ENCODE results near the gene BPIFB2.
"Not testable (repeated sequence)": the region's sequence is repeated elsewhere in the genome, so short reads cannot be mapped to it uniquely, and the experiment has no call there.

BPIFB2 gene

DNA sequence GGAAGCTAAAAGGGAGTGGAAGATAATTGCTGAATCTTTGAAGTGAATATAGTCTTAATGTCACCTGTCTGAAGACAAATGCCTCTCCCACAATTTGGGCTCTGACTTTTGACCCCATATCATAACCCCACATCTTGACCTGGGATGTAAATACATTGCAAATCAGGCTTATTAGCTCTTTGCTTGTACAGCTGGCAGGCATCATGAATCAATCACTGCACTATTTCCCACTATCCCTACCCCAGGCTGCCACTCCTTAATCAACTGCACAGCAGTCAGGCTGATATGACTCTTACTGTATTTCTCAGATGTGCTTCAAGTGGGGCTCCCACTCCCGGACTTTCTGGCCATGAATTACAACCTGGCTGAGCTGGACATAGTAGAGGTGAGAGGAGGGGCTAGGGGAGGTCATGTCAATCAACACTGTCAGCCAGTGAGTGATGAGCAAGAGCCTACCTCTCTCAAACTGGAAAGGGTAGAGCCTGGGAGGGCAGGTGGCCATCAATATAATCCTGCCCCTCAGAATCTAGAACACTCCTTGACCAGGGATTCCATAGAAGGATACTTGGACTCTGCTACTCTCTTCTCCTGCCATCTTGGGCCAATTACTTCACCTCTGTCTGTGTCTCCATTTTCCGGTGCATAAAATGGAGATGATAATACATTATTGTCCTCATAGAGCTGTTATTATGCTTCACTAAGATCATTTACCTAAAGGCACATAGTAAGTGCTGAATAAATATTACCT is 35.7 kb downstream of the BPIFB2 start:
- no peak for DNase-seq

DNA sequence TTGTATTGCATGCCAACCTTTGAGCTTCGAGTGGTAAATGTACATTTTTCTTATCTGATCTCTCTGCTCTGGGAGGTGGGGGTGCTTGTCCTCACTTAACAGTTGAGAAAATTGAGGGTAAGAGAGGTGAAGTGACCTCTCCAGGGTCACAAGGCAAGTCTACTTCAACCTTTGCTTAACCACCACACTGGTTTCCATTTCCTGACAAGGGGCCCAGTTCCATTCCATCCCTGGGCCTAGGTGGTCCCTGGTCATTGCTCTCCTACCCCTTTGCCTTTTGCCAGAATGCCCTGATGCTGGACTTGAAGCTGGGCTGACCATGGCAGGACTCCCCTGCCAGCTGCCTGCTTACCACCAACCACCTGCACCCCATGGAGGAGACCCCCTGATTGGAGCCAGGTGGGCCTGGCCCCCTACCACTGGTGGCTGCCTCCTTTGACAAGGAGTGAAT is 36.3 kb downstream of the BPIFB2 start:
- no peak for DNase-seq

DNA sequence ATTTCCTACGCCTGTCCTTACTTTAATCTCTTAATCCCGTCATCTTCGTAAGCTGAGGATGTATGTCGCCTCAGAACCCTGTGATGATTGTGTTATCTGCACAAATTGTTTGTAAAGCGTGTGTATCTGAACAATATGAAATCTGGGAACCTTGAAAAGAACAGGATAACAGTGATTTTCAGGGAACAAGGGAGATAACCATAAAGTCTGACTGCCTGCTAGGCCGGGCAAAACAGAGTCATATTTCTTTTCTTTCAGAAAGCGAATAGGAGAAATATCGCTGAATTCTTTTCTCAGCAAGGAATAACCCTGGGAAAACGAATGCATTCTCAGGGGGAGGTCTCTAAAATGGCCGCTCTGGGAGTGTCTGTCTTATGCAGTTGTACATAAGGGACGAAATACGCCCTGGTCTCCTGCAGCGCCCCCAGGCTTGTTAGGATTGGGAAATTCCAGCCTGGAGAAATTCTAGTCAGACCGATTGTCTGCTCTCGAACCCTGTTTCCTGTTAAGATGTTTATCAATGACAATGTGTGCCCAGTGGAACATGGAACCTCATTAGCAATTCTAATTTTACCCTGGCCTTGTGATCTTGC is 37.7 kb downstream of the BPIFB2 start:
- DNase-seq = not testable (repeated sequence)

DNA sequence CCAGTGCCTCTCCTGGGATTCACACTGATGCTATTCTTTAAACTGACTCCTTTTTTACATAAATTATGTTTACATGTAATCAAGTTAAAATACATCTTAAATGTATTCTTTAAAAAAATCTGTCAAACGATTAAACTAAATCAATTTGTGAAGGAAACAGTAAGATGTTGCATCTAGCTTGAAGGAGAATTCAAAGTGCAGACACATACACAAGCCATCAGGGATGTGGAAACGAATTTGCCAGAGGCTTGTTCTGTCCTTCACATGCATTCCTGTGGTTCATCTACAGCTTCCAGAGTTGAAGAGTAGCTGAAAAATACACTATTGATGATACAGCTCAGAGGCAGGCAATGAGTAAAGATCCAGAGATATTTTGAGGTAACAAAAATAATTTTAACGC is 38.9 kb downstream of the BPIFB2 start:
- DNase-seq = no peak

DNA sequence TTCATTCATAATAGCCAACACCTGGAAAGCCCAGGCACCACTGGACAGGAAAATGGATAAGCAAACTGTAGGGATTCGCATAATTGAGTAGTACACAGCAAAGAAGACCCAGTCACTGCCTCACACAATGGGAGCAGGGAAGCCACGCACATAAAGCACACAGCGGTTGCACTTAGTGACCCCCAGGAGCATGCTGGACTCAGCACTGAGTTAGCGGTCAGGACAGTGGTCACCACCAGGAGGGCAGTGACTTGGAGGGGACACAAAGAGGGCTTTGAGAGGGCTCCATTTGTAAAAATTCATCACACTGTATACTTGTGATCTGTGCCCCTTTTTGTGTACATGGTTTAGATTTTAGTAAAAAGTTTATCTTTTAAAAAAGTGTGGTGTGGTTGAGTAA is 43.8 kb downstream of the BPIFB2 start:
- no peak for DNase-seq

DNA sequence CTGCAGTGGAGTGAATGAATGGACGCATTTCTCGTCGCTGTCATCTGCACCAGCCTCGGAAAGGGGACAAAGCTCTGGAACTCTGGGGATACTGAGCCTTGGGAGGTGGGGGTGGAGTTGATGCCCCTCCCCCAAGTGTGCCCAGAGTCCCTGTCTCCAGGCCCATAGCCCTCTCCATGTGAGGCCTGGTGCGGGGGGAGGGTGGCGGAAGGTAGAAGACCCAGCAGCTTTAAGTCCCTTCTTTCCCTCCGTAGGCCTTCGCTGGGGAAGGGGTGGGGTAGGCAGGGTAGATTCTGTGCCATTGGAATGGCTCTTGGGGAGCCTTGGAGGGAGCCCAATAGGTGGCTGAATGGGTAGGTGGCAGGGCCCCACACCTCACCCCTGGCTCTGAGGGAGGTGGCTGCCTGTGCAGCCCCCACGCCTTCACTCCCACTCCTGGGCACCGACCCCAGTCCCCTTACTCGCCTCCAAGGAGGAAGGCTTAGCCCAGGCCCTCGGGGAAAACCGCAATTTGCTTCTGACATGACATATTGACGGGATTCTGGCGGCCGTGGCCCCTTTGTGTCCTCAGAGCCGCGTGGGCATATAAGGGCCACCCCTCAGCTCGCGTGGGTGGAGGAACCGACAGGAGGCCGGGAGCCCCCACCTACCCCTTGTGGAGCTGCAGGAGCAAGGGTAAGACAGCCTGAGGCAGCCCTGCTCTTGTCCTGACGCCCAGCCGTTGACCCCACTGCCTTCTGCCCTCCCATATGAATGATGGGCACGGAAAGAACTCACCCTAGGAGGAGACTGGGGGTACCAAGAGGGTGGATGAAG is 46.0 kb downstream of the BPIFB2 start, which contains the start of gene BPIFB3:
TSS of gene BPIFB3 (plus strand) at position 613 of the 816 bp plus-strand sequence. CDS start 1,533 bp downstream, outside the sequence.
- no peak for DNase-seq

DNA sequence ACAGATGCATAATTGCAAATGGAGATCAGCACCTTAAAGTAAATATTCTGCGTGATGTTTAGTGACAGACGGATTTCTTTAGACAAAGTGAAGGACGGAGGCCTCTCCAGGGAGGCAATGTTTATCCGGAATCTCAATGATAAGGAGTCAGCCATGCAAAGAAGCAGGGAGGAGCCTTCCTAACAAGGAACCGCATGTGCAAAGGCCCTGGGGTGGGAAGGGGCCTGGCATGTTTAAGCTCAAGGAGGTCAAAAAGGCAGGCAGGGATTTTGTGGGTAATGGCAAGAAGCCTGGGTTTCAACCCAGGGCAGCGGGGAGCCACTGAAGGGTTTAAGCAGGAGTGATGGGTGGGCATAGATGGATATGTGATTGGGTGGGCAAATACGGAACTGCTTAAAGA is 46.9 kb downstream of the BPIFB2 start:
- no peak for DNase-seq

DNA sequence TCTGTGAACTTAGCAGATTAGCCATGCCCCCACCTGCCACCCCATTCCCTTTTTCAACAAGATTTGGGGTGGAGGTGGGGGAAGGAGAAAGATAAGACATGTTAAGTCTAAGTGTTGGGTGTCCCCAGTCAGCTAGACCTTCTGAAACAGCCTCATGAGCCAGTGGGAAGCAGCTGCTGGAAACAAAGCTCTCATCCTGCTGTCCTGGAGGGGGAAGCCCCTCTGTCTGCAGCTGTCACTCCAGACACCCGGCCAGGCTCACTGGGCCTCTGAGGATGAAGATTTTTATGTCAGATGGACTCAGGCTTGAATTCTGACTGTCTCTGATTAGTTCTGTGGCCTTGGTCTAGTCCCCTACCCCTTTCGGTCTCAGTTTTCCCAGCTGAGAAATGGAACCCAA is 47.3 kb downstream of the BPIFB2 start:
- DNase-seq = no peak

DNA sequence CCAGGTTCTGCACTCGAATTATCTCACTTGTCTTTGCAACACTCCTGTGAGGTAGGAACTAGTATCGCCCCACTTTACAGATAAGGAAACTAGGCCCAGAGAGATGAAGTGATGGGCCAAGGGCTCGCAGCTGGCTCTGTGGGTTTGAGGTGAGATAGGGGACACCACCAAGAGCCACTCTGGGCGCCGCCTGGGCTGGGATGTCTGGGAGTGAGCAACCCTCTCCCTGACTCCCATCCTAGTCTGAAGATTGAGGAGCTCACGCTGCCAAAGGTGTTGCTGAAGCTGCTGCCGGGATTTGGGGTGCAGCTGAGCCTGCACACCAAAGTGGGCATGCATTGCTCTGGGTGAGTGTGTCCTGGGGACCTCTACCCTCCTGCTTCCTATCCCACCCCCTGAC is 51.6 kb downstream of the BPIFB2 start:
- DNase-seq = no peak

DNA sequence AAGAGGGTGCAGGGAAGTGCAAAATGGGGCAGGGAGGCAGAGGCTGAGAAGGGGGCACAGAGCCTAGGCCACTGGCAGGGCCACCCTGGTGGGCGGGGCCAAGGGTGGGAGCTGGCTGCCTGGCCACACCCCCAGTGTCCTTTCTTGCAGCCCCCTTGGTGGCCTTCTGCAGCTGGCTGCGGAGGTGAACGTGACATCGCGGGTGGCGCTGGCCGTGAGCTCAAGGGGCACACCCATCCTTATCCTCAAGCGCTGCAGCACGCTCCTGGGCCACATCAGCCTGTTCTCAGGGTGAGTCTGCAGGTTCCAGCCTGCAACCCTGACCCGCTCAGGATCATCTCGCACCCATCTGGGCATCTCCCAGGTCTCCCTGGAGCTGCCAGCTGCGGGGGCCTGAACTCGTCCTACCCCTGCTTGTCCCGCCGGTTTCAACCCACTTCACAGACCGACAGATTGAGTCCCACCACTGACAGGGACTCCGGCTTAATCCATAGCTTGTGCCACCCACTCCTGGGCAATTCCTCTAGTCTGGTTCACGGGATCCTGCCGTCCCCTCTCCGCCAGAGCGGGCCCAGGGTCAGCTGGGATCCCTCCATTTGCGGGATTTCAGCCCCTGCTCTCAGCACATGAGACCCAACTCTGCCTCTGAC is 52.4 kb downstream of the BPIFB2 start:
- DNase-seq = no peak

DNA sequence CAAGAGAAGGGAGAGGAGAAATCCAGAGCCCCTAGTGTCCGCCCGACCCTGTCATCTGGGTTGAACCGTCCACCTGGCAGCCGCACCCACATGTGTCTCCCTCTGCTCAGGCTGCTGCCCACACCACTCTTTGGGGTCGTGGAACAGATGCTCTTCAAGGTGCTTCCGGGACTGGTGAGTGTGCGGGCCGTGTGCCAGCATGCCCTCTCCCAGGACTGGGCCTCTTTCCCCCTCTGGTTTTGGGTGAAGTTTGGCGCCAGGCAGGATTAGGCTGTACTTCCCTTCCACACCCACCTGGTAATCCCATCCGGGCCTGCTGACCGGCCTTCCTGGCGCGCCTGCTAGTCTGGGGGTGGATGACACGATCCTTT is 54.1 kb downstream of the BPIFB2 start:
- DNase-seq = no peak

DNA sequence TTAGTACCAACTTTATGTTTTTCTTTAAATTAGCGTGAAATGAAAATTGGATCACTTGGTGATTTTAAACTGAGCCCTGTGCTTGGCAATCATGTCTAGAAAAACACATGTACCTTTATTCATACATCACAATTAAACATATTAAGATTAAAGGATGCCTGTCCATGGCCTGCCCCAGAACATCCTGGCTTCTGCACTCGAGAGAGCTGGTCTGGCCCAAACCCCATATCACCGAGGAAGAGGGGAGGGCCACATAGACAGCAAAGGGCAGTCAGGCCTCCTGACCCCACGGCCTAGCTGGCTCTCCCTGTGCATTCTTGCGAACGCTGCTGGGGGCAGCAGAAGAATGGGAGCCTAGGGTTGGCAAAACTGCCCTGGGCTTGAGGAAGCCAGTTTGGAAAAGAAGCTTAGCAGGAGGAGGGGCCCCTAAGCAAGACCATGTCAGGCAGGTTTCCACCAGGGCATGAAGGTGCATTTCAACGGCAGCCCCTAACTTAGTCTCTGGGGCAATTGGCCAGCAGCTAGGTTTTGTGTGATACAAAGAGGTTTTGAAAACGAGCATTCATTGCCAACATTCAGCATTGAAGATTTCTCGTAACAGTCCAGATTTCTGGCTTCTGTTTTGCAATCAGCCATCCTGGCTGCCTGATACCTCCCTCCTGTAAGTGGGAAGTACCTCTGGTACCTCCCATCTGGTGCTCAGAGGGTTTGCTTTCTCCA is 54.8 kb downstream of the BPIFB2 start:
- no peak for DNase-seq

DNA sequence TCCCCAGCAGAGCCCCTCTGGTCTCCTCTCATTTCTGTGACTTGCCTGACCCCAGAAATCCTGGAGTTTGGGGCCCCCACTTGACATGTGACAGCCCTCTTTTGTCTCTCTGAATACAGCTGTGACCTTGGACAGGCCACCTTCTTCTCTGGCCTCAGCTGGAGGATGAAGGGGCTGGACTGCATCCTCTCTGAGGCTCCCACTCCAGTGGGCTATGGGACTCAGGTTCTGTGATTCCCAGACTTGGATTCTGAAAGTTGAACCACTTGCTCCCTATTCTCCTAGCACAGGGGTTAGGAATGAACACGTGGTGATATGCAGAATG is 55.3 kb downstream of the BPIFB2 start:
- DNase-seq = no peak

DNA sequence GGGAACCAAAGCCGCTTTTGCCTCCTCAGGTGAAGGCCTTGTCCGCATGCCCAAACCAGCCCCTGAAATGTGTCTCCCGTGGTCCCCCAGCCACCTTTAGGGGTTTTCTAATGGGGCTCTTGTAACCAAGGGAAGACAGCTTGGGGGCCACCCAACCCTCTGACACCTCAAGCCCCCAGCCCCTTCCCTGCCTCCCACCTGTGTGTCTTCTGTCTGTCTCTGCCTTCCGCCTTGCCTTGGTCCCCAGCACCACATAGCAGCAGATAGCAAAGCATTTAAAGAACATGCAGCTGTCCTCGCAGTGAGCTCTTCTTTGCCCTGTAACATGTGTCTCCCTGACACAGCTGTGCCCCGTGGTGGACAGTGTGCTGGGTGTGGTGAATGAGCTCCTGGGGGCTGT is 55.8 kb downstream of the BPIFB2 start:
- DNase-seq = no peak

DNA sequence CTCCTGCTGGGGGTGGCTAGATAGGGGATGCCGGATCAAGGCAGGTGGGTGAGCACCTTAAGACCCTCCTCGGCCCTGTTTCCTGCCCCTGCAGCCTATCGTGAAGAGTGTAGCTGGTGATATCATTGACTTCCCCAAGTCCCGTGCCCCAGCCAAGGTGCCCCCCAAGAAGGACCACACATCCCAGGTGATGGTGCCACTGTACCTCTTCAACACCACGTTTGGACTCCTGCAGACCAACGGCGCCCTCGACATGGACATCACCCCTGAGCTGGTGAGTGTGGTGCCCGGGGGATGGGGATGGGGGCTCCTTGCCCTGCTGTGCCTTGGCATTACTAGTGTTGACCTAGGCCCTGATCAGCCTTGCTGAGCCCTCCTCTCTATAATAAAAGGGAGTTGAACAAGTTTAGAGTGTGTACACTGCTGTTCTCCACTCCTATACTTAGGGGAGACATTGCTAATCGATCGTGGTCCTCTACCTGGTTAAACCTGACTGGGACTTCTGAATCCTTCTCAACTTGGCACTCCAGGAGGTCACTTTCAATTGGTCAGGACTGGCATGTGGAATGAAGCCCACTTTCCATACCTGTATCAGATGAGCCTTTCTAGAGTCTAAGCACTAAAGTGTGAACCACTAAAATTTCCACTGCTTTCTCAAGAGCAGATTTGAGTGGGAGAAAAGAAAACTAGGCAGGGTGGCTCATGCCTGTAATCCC is 57.2 kb downstream of the BPIFB2 start:
- no peak for DNase-seq

DNA sequence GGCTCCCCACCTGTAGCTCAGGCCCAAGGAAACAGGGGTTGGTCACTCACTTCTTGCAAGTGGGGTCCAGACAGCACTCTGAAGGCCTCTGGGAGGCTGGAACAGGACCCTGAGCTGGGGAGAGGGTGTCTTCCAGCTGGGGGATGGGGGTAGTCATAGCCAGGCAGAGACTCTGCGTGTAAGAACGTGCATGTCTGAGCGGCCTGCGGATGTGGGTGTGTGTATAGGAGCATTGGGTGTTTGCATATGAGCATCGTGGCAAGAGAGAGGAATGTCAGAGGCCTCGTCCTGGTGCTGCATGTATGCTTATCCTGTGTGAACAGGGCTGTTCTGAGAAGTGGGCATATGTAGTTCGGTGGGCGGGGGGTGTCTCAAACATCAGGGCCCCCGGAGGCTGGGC is 58.3 kb downstream of the BPIFB2 start:
- no peak for DNase-seq

DNA sequence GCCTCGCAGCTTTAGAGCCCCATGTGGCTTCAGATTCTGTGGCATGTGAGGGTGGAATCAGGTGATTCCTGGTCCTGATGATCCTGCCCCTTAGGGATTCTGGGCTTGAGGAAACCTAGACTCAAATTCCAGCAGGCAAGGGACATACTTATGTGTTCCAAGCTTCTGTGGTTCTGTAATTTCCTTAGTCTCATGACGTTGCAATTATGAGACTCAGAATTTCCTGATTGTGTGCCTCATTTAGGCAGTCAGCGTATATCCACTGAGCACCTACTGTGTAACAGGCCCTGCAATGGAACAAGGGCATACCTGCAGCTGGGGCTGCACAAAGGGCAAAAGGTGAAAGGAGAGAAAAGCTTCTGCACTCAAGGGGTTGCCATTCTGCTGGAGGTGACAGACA is 60.3 kb downstream of the BPIFB2 start:
- peak in 1 of 3 donors; percentile 17 for DNase-seq

DNA sequence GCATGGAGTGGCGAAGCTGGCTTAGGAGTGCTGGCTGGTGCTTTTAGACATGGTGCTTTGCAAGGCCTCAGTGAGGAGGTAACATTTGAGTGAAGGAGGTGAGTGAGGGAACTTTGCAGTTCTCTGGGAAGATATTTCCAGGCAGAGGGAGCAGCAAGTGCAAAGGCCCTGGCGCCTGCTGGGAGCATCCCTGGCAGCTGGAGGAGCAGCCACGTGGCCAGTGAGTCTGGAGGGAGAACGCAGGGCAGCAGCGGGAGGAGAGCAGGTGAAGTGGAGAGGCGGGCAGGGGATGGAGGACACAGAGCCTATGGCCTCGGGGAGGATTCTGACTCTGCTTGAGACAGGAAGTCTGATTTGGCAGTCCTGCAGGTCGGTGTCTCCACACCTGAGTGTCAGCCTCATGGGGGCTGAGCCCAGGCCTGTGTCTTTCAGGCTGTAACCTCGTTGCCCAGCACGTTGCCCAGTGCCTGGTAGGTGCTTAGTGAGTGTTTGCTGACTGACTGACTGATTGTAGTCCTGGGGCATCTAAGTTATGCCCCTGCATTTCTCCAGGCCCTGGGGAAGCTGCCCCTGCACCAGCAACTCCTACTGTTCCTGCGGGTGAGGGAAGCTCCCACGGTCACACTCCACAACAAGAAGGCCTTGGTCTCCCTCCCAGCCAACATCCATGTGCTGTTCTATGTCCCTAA is 60.9 kb downstream of the BPIFB2 start:
- DNase-seq = no peak

DNA sequence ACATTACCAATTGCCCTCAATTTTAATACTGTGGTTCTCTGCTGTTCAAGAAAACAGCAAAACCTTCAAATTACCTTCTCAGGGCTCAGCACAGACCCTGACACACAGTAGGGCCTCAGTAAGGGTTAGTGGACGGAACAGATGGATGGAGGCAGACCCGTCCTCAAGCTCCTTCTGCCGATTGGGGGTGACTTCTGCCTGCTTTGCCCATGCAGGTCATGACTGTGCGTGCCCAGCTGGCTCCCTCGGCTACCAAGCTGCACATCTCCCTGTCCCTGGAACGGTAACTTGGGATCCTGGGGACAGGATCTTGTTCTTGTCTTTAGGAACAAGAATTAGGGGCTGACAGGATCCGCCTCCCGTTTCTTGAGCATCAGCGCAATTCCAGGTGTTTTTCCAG is 62.2 kb downstream of the BPIFB2 start:
- no peak for DNase-seq

DNA sequence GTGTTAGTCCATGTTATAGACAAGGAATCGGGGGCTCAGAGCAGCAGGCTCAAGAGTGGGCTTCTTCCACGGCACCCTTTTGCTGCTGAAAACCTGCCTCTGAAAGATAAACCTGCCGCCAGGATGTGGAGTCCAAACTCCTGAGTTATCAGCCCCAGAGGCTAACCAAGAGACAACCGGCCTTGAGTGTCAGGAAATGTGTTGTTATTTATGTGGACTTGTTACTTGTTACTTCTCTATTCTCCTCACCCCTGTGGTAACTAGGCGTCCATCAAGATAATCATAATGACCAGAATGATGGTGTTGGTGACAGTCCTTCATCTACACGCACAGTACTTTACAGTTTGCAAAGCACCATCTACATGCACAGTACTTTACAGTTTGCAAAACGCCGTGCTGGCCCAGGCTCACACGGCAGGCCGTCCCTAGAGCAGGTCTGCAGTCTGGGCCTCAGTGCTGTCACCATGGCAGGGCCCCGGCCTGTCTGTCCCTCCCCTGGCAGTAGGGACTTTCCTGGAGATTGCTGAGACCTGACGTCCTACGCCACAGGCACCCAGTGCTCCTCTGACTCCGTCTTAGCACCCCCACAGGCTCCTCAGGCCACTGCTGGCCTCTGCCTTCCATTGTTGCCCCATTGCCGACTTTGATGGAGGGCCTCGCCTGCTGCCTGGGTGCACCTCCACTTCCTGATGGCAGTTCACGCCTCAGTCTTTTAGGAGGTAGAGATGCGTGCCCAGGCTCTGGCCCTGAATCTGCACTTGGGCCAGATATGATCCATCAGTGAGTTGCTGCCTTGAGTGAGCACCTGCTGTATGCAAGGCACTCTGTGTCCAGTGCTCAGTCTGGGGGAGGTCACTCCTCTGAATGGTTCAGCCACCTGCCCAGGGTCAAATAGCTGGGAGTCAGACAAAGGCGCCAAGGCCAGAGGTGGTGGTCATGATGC is 62.9 kb downstream of the BPIFB2 start:
- DNase-seq = no peak
